ENCODE data around the gene ALDH9A1. TPM values are rescaled to one million over a fixed set of nuclear protein-coding genes. Genes with fewer than 3 reads are reported as not detected.

ALDH9A1 gene
- polyA plus RNA-seq, 4 donors: 105 to 139 (median 124) TPM

DNA sequence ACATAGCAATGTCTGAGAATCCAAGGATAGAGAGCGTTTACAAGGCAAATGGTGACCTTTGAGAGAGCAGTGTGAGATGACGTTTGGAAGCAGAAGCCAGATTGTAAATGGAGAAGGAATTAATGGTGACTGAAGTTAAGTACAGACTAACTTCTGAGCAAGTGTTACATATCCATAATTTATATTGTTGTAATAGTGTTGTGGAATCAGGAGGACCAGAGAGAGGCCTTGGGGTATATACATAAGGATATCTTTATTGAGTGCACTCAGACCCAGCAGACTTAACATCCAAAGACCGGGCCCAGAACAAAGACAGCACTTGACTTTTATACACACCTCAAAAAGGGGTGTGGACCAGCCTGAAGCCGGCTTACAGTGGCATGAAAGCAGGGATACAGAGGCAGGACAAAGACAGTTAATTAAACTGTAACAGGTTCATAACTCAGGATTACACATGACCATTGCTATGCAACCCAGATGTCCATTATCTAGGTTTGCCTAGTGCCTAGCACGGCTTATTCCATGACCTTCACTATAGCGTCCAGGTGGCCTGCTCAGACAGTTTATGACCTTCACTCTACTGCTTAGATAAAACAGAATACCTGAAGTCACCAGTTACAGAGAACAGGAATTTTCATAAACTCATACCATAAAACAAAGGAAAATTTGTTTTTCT lies 70.1 kb downstream of the ALDH9A1 start:
- no peak for DNase-seq (ENCODE audit: low read depth in 4 of 4, low spot score in 3 of 4)

DNA sequence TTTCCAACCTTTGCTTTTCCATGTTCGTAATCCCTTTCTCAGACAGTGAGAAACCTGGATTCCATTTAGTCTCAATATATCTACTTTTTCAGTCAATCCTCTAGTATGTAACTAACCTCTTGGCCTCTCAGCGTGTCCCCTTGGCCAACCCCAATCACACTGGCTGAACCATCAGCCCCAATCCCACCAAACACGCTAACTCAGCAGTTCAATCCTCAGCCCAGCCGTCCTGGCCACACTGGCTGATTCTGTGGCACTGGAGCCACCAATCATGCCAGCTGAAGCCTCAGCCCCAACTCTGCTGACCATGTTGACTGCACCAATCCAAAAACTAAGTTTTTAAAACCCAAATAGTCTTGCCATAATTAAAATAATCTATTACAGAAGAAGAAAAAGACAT lies 73.9 kb downstream of the ALDH9A1 start:
- DNase-seq (ENCODE audit: low read depth in 4 of 4, low spot score in 3 of 4): no peak

DNA sequence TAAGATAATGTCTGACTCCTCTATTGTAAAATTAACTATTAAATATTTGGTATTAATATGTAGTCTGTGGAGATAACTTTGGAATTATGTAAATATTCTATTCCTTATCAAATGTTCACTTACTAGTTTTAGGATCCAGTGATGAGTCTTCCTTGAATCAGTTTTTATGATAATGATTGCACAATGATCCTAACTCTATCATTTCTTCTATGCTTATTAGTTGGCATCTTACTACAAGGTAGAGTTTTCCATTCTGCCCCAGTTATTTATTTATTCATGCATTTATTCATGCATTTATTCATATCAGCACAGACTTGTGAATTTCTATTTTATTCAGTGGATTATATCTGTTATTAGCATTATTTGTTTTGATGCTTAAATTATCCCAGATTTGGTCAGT lies 74.7 kb downstream of the ALDH9A1 start:
- DNase-seq (ENCODE audit: low read depth in 4 of 4, low spot score in 3 of 4): no peak

DNA sequence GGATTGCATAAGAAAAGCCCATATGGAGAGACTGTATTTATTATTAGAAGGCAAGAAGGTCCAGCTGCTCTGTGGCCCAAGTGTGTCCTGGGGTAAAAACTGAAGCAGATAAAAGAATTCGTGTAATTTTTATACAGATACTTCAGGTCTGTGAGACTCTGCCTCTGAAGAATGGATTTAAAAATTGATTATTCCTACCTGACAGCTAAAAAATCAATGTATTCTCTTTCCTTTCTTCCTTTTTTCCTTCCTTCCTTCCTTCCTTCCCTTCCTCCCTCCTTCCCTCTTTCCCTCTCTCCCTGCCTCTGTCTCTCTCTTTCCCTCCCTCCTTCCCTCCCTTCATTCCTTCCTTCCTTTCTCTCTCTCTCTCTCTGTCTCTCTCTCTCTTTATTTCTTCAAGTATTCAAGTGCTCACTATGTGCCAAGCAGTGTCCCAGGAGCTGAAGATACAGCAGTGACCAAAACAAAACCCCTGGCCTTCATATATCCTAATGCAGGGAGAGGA lies 78.7 kb downstream of the ALDH9A1 start:
- no peak for DNase-seq (ENCODE audit: low read depth in 4 of 4, low spot score in 3 of 4)

DNA sequence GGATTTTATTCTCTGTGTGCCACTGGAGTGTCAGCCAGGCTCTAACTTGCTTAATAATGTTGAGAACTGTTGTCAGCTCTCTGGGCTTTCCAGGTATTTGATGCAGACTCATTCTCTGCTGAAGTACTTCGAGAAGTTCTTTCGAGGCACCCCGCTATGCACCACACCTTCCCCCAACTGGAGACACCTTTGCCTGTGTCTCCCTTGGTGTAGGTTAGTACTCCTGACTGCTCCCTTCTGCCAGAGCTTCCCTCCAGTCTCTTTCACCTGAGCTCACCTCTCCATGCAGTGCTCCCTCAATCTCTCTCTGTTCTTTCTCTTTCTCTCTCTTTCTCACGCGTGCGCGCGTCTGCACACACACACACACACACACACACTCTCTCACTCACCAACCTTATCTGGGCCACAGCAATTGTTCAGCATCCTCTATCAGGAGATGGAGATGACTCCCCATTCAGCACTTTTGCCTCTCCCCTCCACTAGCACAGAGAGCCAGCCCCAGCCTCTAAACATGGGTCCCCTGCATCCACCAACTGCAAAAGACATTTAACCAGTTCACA lies 81.3 kb downstream of the ALDH9A1 start:
- no peak for DNase-seq (ENCODE audit: low read depth in 4 of 4, low spot score in 3 of 4)

DNA sequence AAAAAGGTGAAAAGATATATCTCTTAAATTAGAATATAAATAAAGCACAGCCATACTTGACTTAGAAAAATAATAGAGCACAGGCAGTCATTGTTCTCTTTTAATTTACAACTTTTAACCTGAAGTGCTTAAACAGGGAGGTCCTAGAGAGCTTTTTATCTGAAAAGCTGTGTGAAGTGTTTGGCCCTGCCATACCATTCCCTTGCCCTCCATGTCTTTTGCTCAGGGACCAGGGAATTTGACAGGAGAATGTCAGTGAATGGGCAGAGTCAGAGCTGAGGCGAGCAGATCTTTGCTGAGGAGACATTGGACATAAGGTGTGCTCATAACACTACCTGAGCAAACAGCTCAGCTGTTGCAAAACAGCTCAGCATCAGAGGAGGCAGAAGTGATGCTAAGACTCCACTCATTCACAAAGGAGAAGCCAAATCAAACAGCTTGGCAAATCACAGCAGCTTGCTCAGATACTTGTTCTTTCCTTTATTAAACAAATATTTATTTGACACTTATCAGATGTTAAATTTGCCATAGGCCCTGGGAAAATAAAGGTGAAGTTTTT lies 82.2 kb downstream of the ALDH9A1 start:
- DNase-seq (ENCODE audit: low read depth in 4 of 4, low spot score in 3 of 4): no peak

Other genes with a start within 250 kb of the ALDH9A1 start
- under 1 TPM in 1 of 4 donors, not detected in 3; 0.09 TPM for gene LRRC52, start 154.6 kb downstream of the ALDH9A1 start, polyA plus RNA-seq (ENCODE audit: insufficient read length in 4 of 4)
- gene MGST3, start 67.3 kb downstream of the ALDH9A1 start, polyA plus RNA-seq (ENCODE audit: insufficient read length in 4 of 4): 100 to 1,000 TPM; 186 to 203 (median 197) TPM
- 100 to 1,000 TPM; 161 to 185 (median 180) TPM for gene TMCO1, start 70.3 kb upstream of the ALDH9A1 start, polyA plus RNA-seq (ENCODE audit: insufficient read length in 4 of 4)
- gene UCK2, start 129.1 kb upstream of the ALDH9A1 start, polyA plus RNA-seq (ENCODE audit: insufficient read length in 4 of 4): 10 to 100 TPM; 20.3 to 22.3 (median 21.2) TPM